Measurements from ENCODE around the gene EXOC2. TPM values are rescaled to one million over a fixed set of nuclear protein-coding genes. Genes with fewer than 3 reads are reported as not detected.

The EXOC2 gene
- total RNA-seq, 1 donor from 2014 or later, result 44.4 TPM

GRCh38 chr6:514396-514978, 178.5 kb downstream of the EXOC2 start:
- Mint-ChIP-seq H3K36me3 (ENCODE audit: low read depth, unreplicated experiment) (peaks cover 16% of the 10 kb centered on the region), H3K27ac (ENCODE audit: unreplicated experiment) (no peak overlapping the region), H3K4me1 (ENCODE audit: low read depth, unreplicated experiment) (peaks cover 4% of the 10 kb centered on the region), H3K9me3 (ENCODE audit: unreplicated experiment) (peaks cover 3% of the 10 kb centered on the region), H3K27me3 (ENCODE audit: low read depth, unreplicated experiment) (no peaks in the 10 kb centered on the region), H3K4me3 (ENCODE audit: unreplicated experiment) (no peak overlapping the region)
- Histone ChIP-seq H3K4me3 (ENCODE audit: insufficient read depth, low read depth, low read length) (no peak overlapping the region), H3K4me2 (ENCODE audit: low read length) (no peak overlapping the region), H2AFZ (ENCODE audit: low read depth, low read length) (no peak overlapping the region), H3K27ac (ENCODE audit: low read depth, low read length) (no peak overlapping the region), H3K9me3 (ENCODE audit: insufficient read depth, low read depth, low read length) (no peaks in the 10 kb centered on the region), H3K27me3 (ENCODE audit: insufficient read depth, low read length) (no peaks in the 10 kb centered on the region), H3K4me1 (ENCODE audit: insufficient read depth, low read length) (no peaks in the 10 kb centered on the region), H3K9ac (ENCODE audit: low read length) (no peak overlapping the region), H3K36me3 (ENCODE audit: insufficient read depth, low read length) (no peaks in the 10 kb centered on the region), H3K79me2 (ENCODE audit: insufficient read depth, low read length) (no peaks in the 10 kb centered on the region), H4K20me1 (ENCODE audit: insufficient read depth, low read length) (no peaks in the 10 kb centered on the region)
- DNase-seq (ENCODE audit: low read depth), result no peak
- TF ChIP-seq CTCF (IDR thresholded peaks at IDR 0.05; ENCODE audit: insufficient read depth, low read depth, low read length) (no peak), EZH2 (IDR thresholded peaks at IDR 0.05; ENCODE audit: insufficient read depth, low read length) (no peak)
- FAIRE-seq, result no peak

GRCh38 chr6:513961-514360, 179.0 kb downstream of the EXOC2 start:
- Histone ChIP-seq H2AFZ (ENCODE audit: low read depth, low read length) (no peak overlapping the region), H3K79me2 (ENCODE audit: insufficient read depth, low read length) (no peaks in the 10 kb centered on the region), H3K27me3 (ENCODE audit: insufficient read depth, low read length) (no peaks in the 10 kb centered on the region), H3K4me1 (ENCODE audit: insufficient read depth, low read length) (no peaks in the 10 kb centered on the region), H3K9ac (ENCODE audit: low read length) (no peak overlapping the region), H3K4me3 (ENCODE audit: insufficient read depth, low read depth, low read length) (no peak overlapping the region), H3K36me3 (ENCODE audit: insufficient read depth, low read length) (no peaks in the 10 kb centered on the region), H3K27ac (ENCODE audit: low read depth, low read length) (no peak overlapping the region), H4K20me1 (ENCODE audit: insufficient read depth, low read length) (no peaks in the 10 kb centered on the region), H3K4me2 (ENCODE audit: low read length) (no peak overlapping the region), H3K9me3 (ENCODE audit: insufficient read depth, low read depth, low read length) (no peaks in the 10 kb centered on the region)
- H3K4me3 Mint-ChIP-seq (ENCODE audit: unreplicated experiment), result no peak overlapping the region
- peaks cover 3% of the 10 kb centered on the region for H3K9me3 Mint-ChIP-seq (ENCODE audit: unreplicated experiment)
- H3K36me3 Mint-ChIP-seq (ENCODE audit: low read depth, unreplicated experiment), result peaks cover 16% of the 10 kb centered on the region
- FAIRE-seq (no peak), DNase-seq (ENCODE audit: low read depth) (no peak)
- no peak overlapping the region for H3K27ac Mint-ChIP-seq (ENCODE audit: unreplicated experiment)
- H3K4me1 Mint-ChIP-seq (ENCODE audit: low read depth, unreplicated experiment), result peaks cover 4% of the 10 kb centered on the region
- H3K27me3 Mint-ChIP-seq (ENCODE audit: low read depth, unreplicated experiment), result no peaks in the 10 kb centered on the region
- no peak for TF ChIP-seq EZH2 (IDR thresholded peaks at IDR 0.05; ENCODE audit: insufficient read depth, low read length)
- no peak for TF ChIP-seq CTCF (IDR thresholded peaks at IDR 0.05; ENCODE audit: insufficient read depth, low read depth, low read length)

- peaks cover 17% of the 10 kb centered on the region for H3K36me3 Mint-ChIP-seq (ENCODE audit: low read depth, unreplicated experiment)
- Histone ChIP-seq H4K20me1 (ENCODE audit: insufficient read depth, low read length) (peaks cover 6% of the 10 kb centered on the region), H3K4me3 (ENCODE audit: insufficient read depth, low read depth, low read length) (no peak overlapping the region), H3K27ac (ENCODE audit: low read depth, low read length) (no peak overlapping the region), H2AFZ (ENCODE audit: low read depth, low read length) (no peak overlapping the region), H3K4me1 (ENCODE audit: insufficient read depth, low read length) (no peaks in the 10 kb centered on the region), H3K27me3 (ENCODE audit: insufficient read depth, low read length) (no peaks in the 10 kb centered on the region), H3K4me2 (ENCODE audit: low read length) (no peak overlapping the region), H3K9me3 (ENCODE audit: insufficient read depth, low read depth, low read length) (no peaks in the 10 kb centered on the region), H3K36me3 (ENCODE audit: insufficient read depth, low read length) (no peaks in the 10 kb centered on the region), H3K9ac (ENCODE audit: low read length) (no peak overlapping the region), H3K79me2 (ENCODE audit: insufficient read depth, low read length) (no peaks in the 10 kb centered on the region)
- H3K9me3 Mint-ChIP-seq (ENCODE audit: unreplicated experiment), result peaks cover 2% of the 10 kb centered on the region
- H3K4me3 Mint-ChIP-seq (ENCODE audit: unreplicated experiment), result no peak overlapping the region
- TF ChIP-seq EZH2 (IDR thresholded peaks at IDR 0.05; ENCODE audit: insufficient read depth, low read length) (no peak), CTCF (IDR thresholded peaks at IDR 0.05; ENCODE audit: insufficient read depth, low read depth, low read length) (no peak)
- peaks cover 4% of the 10 kb centered on the region for H3K4me1 Mint-ChIP-seq (ENCODE audit: low read depth, unreplicated experiment)
- DNase-seq (ENCODE audit: low read depth) (no peak), FAIRE-seq (no peak)
- no peak overlapping the region for H3K27ac Mint-ChIP-seq (ENCODE audit: unreplicated experiment)
- H3K27me3 Mint-ChIP-seq (ENCODE audit: low read depth, unreplicated experiment), result no peaks in the 10 kb centered on the region
These were observed 179.9 kb downstream of the EXOC2 start for GRCh38 chr6:513058-513457.
